Right lobe of liver (tissue), 6 donors: ENCODE data around the gene RCAN3. TPM values are rescaled to one million over a fixed set of nuclear protein-coding genes. Genes with fewer than 3 reads are reported as not detected.
"Not testable (repeated sequence)": the region's sequence is repeated elsewhere in the genome, so short reads cannot be mapped to it uniquely, and the experiment has no call there.

Experiments used
- ATAC-seq, 4 donors: fragments of 200-7000 bp; cut with Tn5 transposase; one replicate each; pipeline ENCODE4 v1.9.1; 2020; ENCODE audit warnings: mild to moderate bottlenecking in 4 of 4, moderate library complexity in 4 of 4
- DNase-seq, 3 donors: peaks; one replicate each; pipeline ENCODE4 v3.0.0-alpha.2; 2020
- H3K27ac ChIP-seq, 3 donors: fragments of 200-600 bp; one replicate each; pipeline ENCODE4 v1.8.0; 2022
- H3K27me3 ChIP-seq, 2 donors: fragments of 200-600 bp; one replicate each; pipeline ENCODE4 v1.8.0; 2022
- H3K36me3 ChIP-seq, 4 donors: fragments of 200-600 bp; sonication (generic) in 1 of 4; one replicate each; pipeline versions ENCODE4 v1.5.1 to v1.8.0; 2017 to 2022; ENCODE audit warnings: control low read depth in 1 of 4
- H3K4me1 ChIP-seq, 4 donors: fragments of 200-600 bp; sonication (generic) in 1 of 4; one replicate each; pipeline versions ENCODE4 v1.5.1 to v1.8.0; 2017 to 2022; ENCODE audit warnings: control low read depth in 1 of 4
- H3K4me3 ChIP-seq, 3 donors: fragments of 200-600 bp; one replicate each; pipeline ENCODE4 v1.8.0; 2022
- H3K9me3 ChIP-seq, 4 donors: fragments of 200-600 bp; sonication (generic) in 1 of 4; one replicate each; pipeline versions ENCODE4 v1.5.1 to v1.8.0; 2017 to 2022; ENCODE audit warnings: control low read depth in 1 of 4
- CTCF ChIP-seq, 4 donors: fragments of 200-600 bp in 3 of 4; fragments of 450-650 bp in 1 of 4; IDR thresholded peaks; one replicate each; pipeline versions ENCODE4 v1.5.1 to v1.8.0; 2016 to 2022; ENCODE audit warnings: antibody characterized with exemption in 4 of 4, mild to moderate bottlenecking in 2 of 4
- POLR2A ChIP-seq: fragments of 450-650 bp; IDR thresholded peaks from one replicate; pipeline ENCODE4 v1.6.1; 2017; ENCODE audit warnings: antibody characterized with exemption, mild to moderate bottlenecking
- WGBS: methylation state at CpG from one replicate; pipeline ENCODE4 v1.1.6; 2018; ENCODE audit warnings: low coverage, low lambda C conversion rate; ENCODE audit not compliant: insufficient coverage; ENCODE audit errors: missing lambda C conversion rate; 5-methylcytosine and 5-hydroxymethylcytosine counted together
- intact Hi-C, 2 donors: fragments of 100-400 bp; cut with DNase I; formaldehyde crosslinking; loops; one replicate each; pipeline versions ENCODE4 v1.11.2 to v1.14.1; 2022
- total RNA-seq, 6 experiments: library from RNA; depleted of rRNA in 2 of 6; stranded (reverse); fragments of >200 nt in 2 of 6; fragmentation: NEBNext Ultra II Directional in 3 of 6; extraction: Animal tissue kit (Norgen Biotek cat#: 25700) in 3 of 6; gene quantifications; one replicate each; pipeline versions ENCODE4 v1.1.0 to v1.2.4, GENCODE V29; 2016 to 2023
- donor health status: DM: no; HTN: yes; CAD: no.
- donor health status: DM: no; HTN: no; CAD: no.
- donor health status: DM: no; HTN: no; CAD: no.
- donor health status: DM: no; HTN: yes; CAD: no.
- donor health status: DM: no; HTN: yes; CAD: no.

The RCAN3 gene
- total RNA-seq, 6 experiments from 2014 or later, result 1.2 to 3.1 (median 2.1) TPM

GRCh38 chr1:24487455-24487854, 15.2 kb upstream of the RCAN3 start:
- ATAC-seq, result no peak
- no peak for TF ChIP-seq POLR2A
- TF ChIP-seq CTCF (IDR thresholded peaks at IDR 0.05), result no peak
- H3K4me3 ChIP-seq, result no peak overlapping the region
- intact Hi-C loops, result no loop called here
- whole genome bisulfite sequencing, result 86% methylated on average over 9 of the region's 9 CpGs
- no peak overlapping the region for H3K27ac ChIP-seq
- no peak for DNase-seq
- no peaks in the 10 kb centered on the region for H3K9me3 ChIP-seq
- no peaks in the 10 kb centered on the region for H3K27me3 ChIP-seq
- H3K4me1 ChIP-seq, result no peaks in the 10 kb centered on the region
- H3K36me3 ChIP-seq, result no peaks in the 10 kb centered on the region

GRCh38 chr1:24488159-24488558, 14.5 kb upstream of the RCAN3 start:
- H3K27me3 ChIP-seq, H3K9me3 ChIP-seq, H3K4me3 ChIP-seq, H3K36me3 ChIP-seq, DNase-seq, ATAC-seq, intact Hi-C loops, H3K4me1 ChIP-seq, H3K27ac ChIP-seq: not testable (repeated sequence)
- WGBS, result 100% methylated on average over 2 of the region's 7 CpGs

DNA sequence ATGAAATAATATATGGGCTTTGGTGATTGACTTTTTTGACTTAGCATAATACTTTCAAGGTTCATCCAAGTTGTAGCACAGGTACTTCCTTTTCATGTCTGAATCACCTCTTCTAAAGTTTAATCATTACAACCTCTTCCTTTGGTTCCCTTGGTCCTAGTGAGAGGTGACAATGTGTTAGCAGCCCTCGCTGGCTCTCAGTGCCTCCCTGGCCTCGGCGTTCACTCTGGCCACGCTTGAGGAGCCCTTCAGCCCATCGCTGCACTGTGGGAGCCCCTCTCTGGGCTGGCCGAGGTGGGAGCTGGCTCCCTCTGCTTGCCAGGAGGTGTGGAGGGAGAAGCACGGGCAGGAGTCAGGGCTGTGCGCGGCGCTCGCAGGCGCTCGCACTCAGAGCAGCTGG, 13.0 kb upstream of the RCAN3 start:
- WGBS, result 100% methylated on average over 2 of the region's 13 CpGs
- Histone ChIP-seq H3K9me3 (no peaks in the 10 kb centered on the region), H3K27ac (no peak overlapping the region), H3K27me3 (no peaks in the 10 kb centered on the region), H3K36me3 (no peaks in the 10 kb centered on the region), H3K4me3 (no peak overlapping the region), H3K4me1 (no peaks in the 10 kb centered on the region)
- TF ChIP-seq POLR2A, result no peak
- TF ChIP-seq CTCF (IDR thresholded peaks at IDR 0.05), result no peak
- DNase-seq, result no peak
- ATAC-seq, result no peak
- intact Hi-C loops, result no loop called here

- no peak overlapping the region for H3K4me3 ChIP-seq
- H3K27me3 ChIP-seq, result no peaks in the 10 kb centered on the region
- no peak for TF ChIP-seq POLR2A
- TF ChIP-seq CTCF (IDR thresholded peaks at IDR 0.05), result no peak
- H3K27ac ChIP-seq, result no peak overlapping the region
- no peaks in the 10 kb centered on the region for H3K36me3 ChIP-seq
- no peaks in the 10 kb centered on the region for H3K4me1 ChIP-seq
- no peaks in the 10 kb centered on the region for H3K9me3 ChIP-seq
- intact Hi-C loops, result no loop called here
- WGBS, result 100% methylated on average over 1 of the region's 18 CpGs
- DNase-seq (peak in 1 of 3 donors; percentile 37), ATAC-seq (no peak)
Observed at GRCh38 chr1:24490101-24490781, 12.4 kb upstream of the RCAN3 start.

DNA sequence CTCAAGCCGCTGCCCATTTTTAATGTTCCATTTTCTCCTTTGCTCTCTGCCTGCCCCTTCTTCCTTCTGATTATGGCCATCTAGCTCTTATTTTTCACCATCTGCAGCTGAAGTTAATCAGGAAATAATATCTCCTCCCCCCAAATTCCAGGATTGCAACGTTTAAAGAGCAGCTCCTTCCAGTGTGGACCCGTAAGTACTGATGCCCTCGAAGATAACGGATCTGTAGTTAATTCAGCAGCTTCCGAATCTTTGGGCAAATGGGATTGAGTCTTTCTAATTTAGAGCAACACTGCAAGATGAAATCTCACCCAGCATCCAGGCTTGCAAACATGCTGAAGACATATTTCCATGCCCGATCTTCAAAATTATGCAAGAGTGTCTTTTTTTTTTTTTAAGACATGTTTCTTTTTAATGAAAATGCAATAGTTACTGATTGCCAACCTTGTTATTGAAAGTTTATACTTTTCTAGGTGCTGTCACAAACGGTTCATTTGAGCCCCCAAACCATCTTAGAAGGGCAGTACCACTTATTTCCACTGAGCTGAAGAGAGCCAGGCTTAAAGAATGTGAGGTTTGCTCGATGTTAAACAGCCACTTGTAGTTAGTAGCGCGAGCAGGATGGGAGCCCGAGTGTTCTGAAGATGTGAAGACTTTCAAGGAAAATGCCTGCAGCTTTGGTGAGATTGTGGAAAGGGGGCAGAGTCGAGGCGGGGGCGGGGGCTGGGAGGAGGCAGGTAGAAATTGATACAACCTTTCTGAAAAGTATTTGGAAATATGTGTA, 10.9 kb upstream of the RCAN3 start:
- Histone ChIP-seq H3K9me3 (no peaks in the 10 kb centered on the region), H3K27me3 (no peaks in the 10 kb centered on the region), H3K36me3 (no peaks in the 10 kb centered on the region), H3K4me1 (no peaks in the 10 kb centered on the region), H3K27ac (no peak overlapping the region), H3K4me3 (no peak overlapping the region)
- intact Hi-C loops, result no loop called here
- ATAC-seq (no peak), DNase-seq (peak in 1 of 3 donors; percentile 8)
- TF ChIP-seq POLR2A, result no peak
- no peak for TF ChIP-seq CTCF (IDR thresholded peaks at IDR 0.05)
- WGBS, result 48% methylated on average over 15 of the region's 15 CpGs

DNA sequence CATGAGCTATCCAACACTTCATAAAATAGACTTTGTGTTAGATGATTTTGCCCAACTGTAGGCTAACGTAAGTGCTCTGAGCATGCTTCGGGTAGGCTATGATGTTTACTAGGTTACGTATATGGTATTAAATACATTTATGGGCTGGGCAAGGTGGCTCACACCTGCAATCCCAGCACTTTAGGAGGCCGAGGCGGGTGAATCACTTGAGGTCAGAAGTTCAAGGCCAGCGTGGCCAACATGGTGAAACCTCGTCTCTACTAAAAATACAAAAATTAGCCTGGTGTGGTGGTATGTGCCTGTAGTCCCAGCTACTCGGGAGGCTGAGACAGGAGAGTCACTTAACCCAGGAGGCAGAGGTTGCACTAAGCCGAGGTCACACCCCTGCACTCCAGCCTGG, 9.7 kb upstream of the RCAN3 start:
- DNase-seq, result peak in 1 of 3 donors; percentile 5
- H3K36me3 ChIP-seq, H3K27ac ChIP-seq, intact Hi-C loops, H3K4me3 ChIP-seq, H3K27me3 ChIP-seq, H3K9me3 ChIP-seq, H3K4me1 ChIP-seq, ATAC-seq: not testable (repeated sequence)
- WGBS, result 81% methylated on average over 6 of the region's 9 CpGs
